H9 (cell line): Measurements from ENCODE around the gene FOXP2. TPM values are rescaled to one million over a fixed set of nuclear protein-coding genes. Genes with fewer than 3 reads are reported as not detected.
A peak's percentile ranks its signal among the peaks of the same experiment; 100 is the strongest.

Experiments used
- DNase-seq: peaks from one replicate; pipeline ENCODE4 v3.0.0-alpha.2; 2017
- H2AFZ ChIP-seq: one replicate; pipeline ENCODE4 v1.6.1; 2013; ENCODE audit warnings: mild to moderate bottlenecking, low read length, control low read depth, moderate library complexity
- H2AK5ac ChIP-seq: 2 replicates; pipeline ENCODE4 v1.6.1; 2013; ENCODE audit warnings: low read length, control low read depth, mixed read lengths; ENCODE audit not compliant: insufficient read length
- H2BK120ac ChIP-seq: one replicate; pipeline ENCODE4 v1.6.1; 2013; ENCODE audit warnings: low read depth, mild to moderate bottlenecking, low read length, control low read depth, inconsistent platforms; ENCODE audit not compliant: poor library complexity, severe bottlenecking
- H2BK12ac ChIP-seq: 2 replicates; pipeline ENCODE4 v1.6.1; 2013; ENCODE audit warnings: low read length, control low read depth, mixed read lengths, low read depth; ENCODE audit not compliant: insufficient read length
- H2BK15ac ChIP-seq: 2 replicates; pipeline ENCODE4 v1.6.1; 2013; ENCODE audit warnings: low read depth, low read length, control low read depth
- H2BK20ac ChIP-seq: one replicate; pipeline ENCODE4 v1.6.1; 2013; ENCODE audit warnings: low read depth, mild to moderate bottlenecking, low read length, control low read depth, inconsistent platforms; ENCODE audit not compliant: poor library complexity, severe bottlenecking
- H2BK5ac ChIP-seq: 2 replicates; pipeline ENCODE4 v1.6.1; 2013; ENCODE audit warnings: low read length, control low read depth, mixed read lengths; ENCODE audit not compliant: insufficient read length
- H3K14ac ChIP-seq: 2 replicates; pipeline ENCODE4 v1.6.1; 2013; ENCODE audit warnings: low read length, control low read depth; ENCODE audit not compliant: insufficient read depth
- H3K18ac ChIP-seq: 2 replicates; pipeline ENCODE4 v1.6.1; 2013; ENCODE audit warnings: low read depth, mild to moderate bottlenecking, mixed read lengths, low read length, control low read depth; ENCODE audit not compliant: insufficient read length
- H3K23ac ChIP-seq: 2 replicates; pipeline ENCODE4 v1.6.1; 2013; ENCODE audit warnings: low read length, control low read depth, mixed read lengths, low read depth; ENCODE audit not compliant: insufficient read length
- H3K23me2 ChIP-seq: 2 replicates; pipeline ENCODE4 v1.6.1; 2013; ENCODE audit warnings: low read depth, mild to moderate bottlenecking, mixed read lengths, low read length, control low read depth; ENCODE audit not compliant: insufficient read length, poor library complexity, severe bottlenecking
- H3K27ac ChIP-seq: 2 replicates; pipeline ENCODE4 v1.5.1; 2013; ENCODE audit warnings: low read length, control low read depth, mixed read lengths, low read depth; ENCODE audit not compliant: insufficient read length
- H3K27me3 ChIP-seq: 2 replicates; pipeline ENCODE4 v1.6.1; 2013; ENCODE audit warnings: low read length, control low read depth, inconsistent platforms; ENCODE audit not compliant: insufficient read depth
- H3K4ac ChIP-seq: 2 replicates; pipeline ENCODE4 v1.6.1; 2013; ENCODE audit warnings: low read depth, mild to moderate bottlenecking, control low read depth, inconsistent platforms, low read length, moderate library complexity
- H3K4me1 ChIP-seq: 2 replicates; pipeline ENCODE4 v1.6.1; 2013; ENCODE audit warnings: low read length, control low read depth, inconsistent platforms; ENCODE audit not compliant: insufficient read depth
- H3K4me2 ChIP-seq: 2 replicates; pipeline ENCODE4 v1.6.1; 2013; ENCODE audit warnings: low read length, control low read depth, mixed read lengths; ENCODE audit not compliant: insufficient read length, insufficient read depth
- H3K56ac ChIP-seq: 2 replicates; pipeline ENCODE4 v1.6.1; 2013; ENCODE audit warnings: low read depth, mild to moderate bottlenecking, mixed read lengths, low read length, control low read depth; ENCODE audit not compliant: insufficient read length
- H3K79me1 ChIP-seq: 2 replicates; pipeline ENCODE4 v1.6.1; 2013; ENCODE audit warnings: low read depth, mild to moderate bottlenecking, moderate library complexity, low read length, control low read depth, inconsistent platforms; ENCODE audit not compliant: insufficient read depth, poor library complexity, severe bottlenecking
- H3K79me2 ChIP-seq: 2 replicates; pipeline ENCODE4 v1.6.1; 2013; ENCODE audit warnings: low read length, control low read depth, inconsistent platforms; ENCODE audit not compliant: insufficient read depth
- H3K9ac ChIP-seq: 2 replicates; pipeline ENCODE4 v1.6.1; 2013; ENCODE audit warnings: low read length, control low read depth, mixed read lengths; ENCODE audit not compliant: insufficient read length; ENCODE audit errors: extremely low read depth
- H3K9me3 ChIP-seq: one replicate; pipeline ENCODE4 v1.6.1; 2013; ENCODE audit warnings: low read depth, low read length, inconsistent platforms; ENCODE audit not compliant: control insufficient read depth
- H3T11ph ChIP-seq: one replicate; pipeline ENCODE4 v1.6.1; 2013; ENCODE audit warnings: mild to moderate bottlenecking, low read length, control low read depth, inconsistent platforms
- H4K20me1 ChIP-seq: one replicate; pipeline ENCODE4 v1.6.1; 2013; ENCODE audit not compliant: control insufficient read depth, insufficient read length, insufficient read depth
- H4K5ac ChIP-seq: 2 replicates; pipeline ENCODE4 v1.6.1; 2013; ENCODE audit warnings: low read depth, mild to moderate bottlenecking, mixed read lengths, low read length, control low read depth; ENCODE audit not compliant: insufficient read length
- H4K8ac ChIP-seq: replicated peaks from 2 replicates; pipeline ENCODE4 v1.6.1; 2013; ENCODE audit warnings: low read length, control low read depth, mixed read lengths, low read depth; ENCODE audit not compliant: insufficient read length
- H4K91ac ChIP-seq: 2 replicates; pipeline ENCODE4 v1.6.1; 2013; ENCODE audit warnings: low read depth, mild to moderate bottlenecking, moderate library complexity, mixed read lengths, low read length, control low read depth; ENCODE audit not compliant: insufficient read length
- H3K27ac Mint-ChIP-seq, 3 experiments: 2 replicates in 2 of 3; 3 replicates in 1 of 3; pipeline ENCODE4 v1.8.0; 2020 to 2021; ENCODE audit warnings: mixed read lengths in 3 of 3, mild to moderate bottlenecking in 1 of 3, moderate library complexity in 1 of 3
- H3K27me3 Mint-ChIP-seq: 2 replicates; pipeline ENCODE4 v1.8.0; 2021; ENCODE audit warnings: low read depth, mild to moderate bottlenecking, moderate library complexity, mixed read lengths
- H3K36me3 Mint-ChIP-seq, 3 experiments: 2 replicates in 2 of 3; 3 replicates in 1 of 3; pipeline ENCODE4 v1.8.0; 2020 to 2021; ENCODE audit warnings: low read depth in 3 of 3, mixed read lengths in 3 of 3; ENCODE audit not compliant: insufficient read depth in 1 of 3
- H3K4me1 Mint-ChIP-seq, 2 experiments: 2 replicates each; pipeline ENCODE4 v1.8.0; 2020; ENCODE audit warnings: mixed read lengths in 2 of 2
- H3K4me3 Mint-ChIP-seq, 2 experiments: 2 replicates in 1 of 2; 3 replicates in 1 of 2; pipeline ENCODE4 v1.8.0; 2020 to 2021; ENCODE audit warnings: mild to moderate bottlenecking in 2 of 2, mixed read lengths in 2 of 2, moderate library complexity in 1 of 2
- H3K9me3 Mint-ChIP-seq, 2 experiments: 2 replicates in 1 of 2; 3 replicates in 1 of 2; pipeline ENCODE4 v1.8.0; 2020; ENCODE audit warnings: mild to moderate bottlenecking in 2 of 2, mixed read lengths in 2 of 2, moderate library complexity in 1 of 2
- CTCF ChIP-seq: fragments of 200-600 bp; sonication (generic); conservative IDR thresholded peaks from 3 replicates; pipeline ENCODE4 v1.8.0; 2021; ENCODE audit warnings: antibody characterized with exemption, mild to moderate bottlenecking
- WGBS: extraction: QIAGEN DNeasy Blood & Tissue Kit; methylation state at CpG from one replicate; pipeline ENCODE4 v1.1.7; 2013; ENCODE audit warnings: missing lambda C conversion rate, low lambda C conversion rate, mixed read lengths; ENCODE audit not compliant: insufficient read length; ENCODE audit errors: extremely low coverage; 5-methylcytosine and 5-hydroxymethylcytosine counted together
- total RNA-seq: library from RNA; stranded (reverse); gene quantifications from 2 replicates; pipeline ENCODE4 v1.2.1, GENCODE V29; 2021

Gene FOXP2
- total RNA-seq, 1 experiment from 2014 or later, result not detected

DNA sequence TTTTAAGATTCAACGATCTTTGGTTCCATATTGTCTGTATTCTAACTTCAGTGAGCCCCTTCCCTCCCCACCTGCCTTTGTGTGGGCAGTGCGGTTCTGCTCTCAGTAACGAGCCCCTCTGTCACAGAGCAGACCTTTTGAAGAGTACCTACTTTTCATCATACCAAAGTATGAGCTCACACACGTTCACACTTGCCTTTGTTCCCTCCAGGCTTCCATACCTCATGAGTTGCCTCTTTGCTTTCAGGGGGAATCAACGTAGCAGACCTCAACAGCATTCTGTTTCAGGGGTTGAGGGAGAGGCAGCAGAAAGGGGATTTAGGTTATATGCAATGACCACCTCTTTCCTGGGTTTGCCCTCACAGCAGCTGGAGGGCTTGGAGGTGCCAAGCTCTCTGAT is 295.9 kb downstream of the FOXP2 start:
- Histone ChIP-seq H3K27ac (no peak overlapping the region), H3T11ph (no peak overlapping the region), H3K9ac (no peak overlapping the region), H3K14ac (no peak overlapping the region), H3K4ac (no peak overlapping the region), H3K23me2 (no peaks in the 10 kb centered on the region), H3K9me3 (no peaks in the 10 kb centered on the region), H3K23ac (no peak overlapping the region), H2BK20ac (no peak overlapping the region), H4K8ac (no peak overlapping the region), H2BK12ac (no peak overlapping the region), H3K56ac (no peak overlapping the region), H3K18ac (no peak overlapping the region), H3K4me2 (no peak overlapping the region), H2BK5ac (no peak overlapping the region), H4K91ac (no peak overlapping the region), H4K20me1 (no peaks in the 10 kb centered on the region), H2AFZ (no peak overlapping the region), H3K27me3 (no peaks in the 10 kb centered on the region), H4K5ac (no peak overlapping the region), H2BK15ac (no peak overlapping the region), H2AK5ac (no peak overlapping the region), H2BK120ac (no peak overlapping the region), H3K4me1 (peaks cover 18% of the 10 kb centered on the region; the same call in 1 of the 2 replicates), H3K79me2 (no peaks in the 10 kb centered on the region), H3K79me1 (no peaks in the 10 kb centered on the region)
- H3K27ac Mint-ChIP-seq, result peak overlapping the region in 1 of 3 experiments; percentile 11; a peak in 1 of 7 replicates
- H3K27me3 Mint-ChIP-seq, result no peaks in the 10 kb centered on the region; the same call in 1 of the 2 replicates
- WGBS, result no CpG with 5 or more reads among the region's 5 CpGs
- no peak for DNase-seq
- H3K4me3 Mint-ChIP-seq, result no peak overlapping the region
- no peaks in the 10 kb centered on the region for H3K9me3 Mint-ChIP-seq
- no peak for TF ChIP-seq CTCF
- no peaks in the 10 kb centered on the region for H3K36me3 Mint-ChIP-seq
- peaks cover 35% of the 10 kb centered on the region in 2 experiments for H3K4me1 Mint-ChIP-seq
